ENCODE data around the gene F2RL2.

- TF ChIP-seq EZH2 (IDR thresholded peaks at IDR 0.05; ENCODE audit: borderline replicate concordance, low read length) = no peak
- TF ChIP-seq CTCF (conservative IDR thresholded peaks at IDR 0.05 in 1 of 2, IDR thresholded peaks at IDR 0.05 in 1 of 2; ENCODE audit: extremely low read depth in 1 of 2, insufficient read depth in 1 of 2, low read depth in 1 of 2, low read length in 2 of 2) = no peak
Measured at GRCh38 chr5:76608833-76609232, 14.4 kb downstream of the F2RL2 start.
